GM21390 (cell line): ENCODE results near the gene C1QTNF8.

Source experiments
- ATAC-seq: cut with Tn5 transposase; IDR thresholded peaks from one replicate; pipeline ENCODE4 v1.9.1; 2021; ENCODE audit not compliant: unreplicated experiment

The C1QTNF8 gene

DNA sequence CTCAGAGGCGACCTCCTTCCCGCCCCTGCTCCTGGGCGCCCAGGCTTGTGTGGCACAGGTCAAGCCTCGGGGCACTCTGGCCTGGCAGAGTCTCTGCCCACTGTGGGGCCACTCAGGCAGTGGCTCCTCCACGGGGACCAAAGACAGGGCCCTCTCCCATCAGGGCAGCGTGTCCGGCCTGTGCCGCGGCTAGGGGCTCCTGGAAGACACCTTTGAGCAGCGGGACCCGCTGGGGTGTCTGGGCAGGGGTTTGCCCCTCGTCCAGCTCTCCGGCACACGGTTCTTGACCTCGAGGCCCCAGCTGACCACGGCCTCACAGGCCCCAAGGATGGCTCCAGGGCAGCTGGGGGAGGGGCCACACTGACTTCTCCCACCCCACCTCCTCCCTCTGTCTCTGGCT, 48.2 kb downstream of the C1QTNF8 start:
- ATAC-seq = no peak

DNA sequence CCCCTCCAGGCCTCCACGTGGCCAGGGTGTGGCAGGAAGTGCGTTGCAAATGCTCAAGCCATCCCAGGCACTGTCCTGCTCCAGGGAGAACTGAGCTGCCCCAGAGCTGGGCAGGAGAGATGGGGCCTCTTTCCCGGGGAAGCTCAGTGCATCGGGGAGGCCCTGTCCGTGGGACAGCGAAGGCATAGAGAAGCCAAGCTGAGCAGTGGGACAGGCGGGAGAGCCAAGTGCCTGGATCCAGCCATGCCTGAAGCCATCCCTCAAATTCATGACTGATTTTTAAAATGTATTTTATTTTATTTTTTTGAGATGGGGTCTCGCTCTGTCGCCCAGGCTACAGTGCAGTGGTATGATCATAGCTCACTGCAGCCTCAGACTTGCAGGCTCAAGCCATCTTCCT, 48.9 kb downstream of the C1QTNF8 start:
- ATAC-seq = no peak

DNA sequence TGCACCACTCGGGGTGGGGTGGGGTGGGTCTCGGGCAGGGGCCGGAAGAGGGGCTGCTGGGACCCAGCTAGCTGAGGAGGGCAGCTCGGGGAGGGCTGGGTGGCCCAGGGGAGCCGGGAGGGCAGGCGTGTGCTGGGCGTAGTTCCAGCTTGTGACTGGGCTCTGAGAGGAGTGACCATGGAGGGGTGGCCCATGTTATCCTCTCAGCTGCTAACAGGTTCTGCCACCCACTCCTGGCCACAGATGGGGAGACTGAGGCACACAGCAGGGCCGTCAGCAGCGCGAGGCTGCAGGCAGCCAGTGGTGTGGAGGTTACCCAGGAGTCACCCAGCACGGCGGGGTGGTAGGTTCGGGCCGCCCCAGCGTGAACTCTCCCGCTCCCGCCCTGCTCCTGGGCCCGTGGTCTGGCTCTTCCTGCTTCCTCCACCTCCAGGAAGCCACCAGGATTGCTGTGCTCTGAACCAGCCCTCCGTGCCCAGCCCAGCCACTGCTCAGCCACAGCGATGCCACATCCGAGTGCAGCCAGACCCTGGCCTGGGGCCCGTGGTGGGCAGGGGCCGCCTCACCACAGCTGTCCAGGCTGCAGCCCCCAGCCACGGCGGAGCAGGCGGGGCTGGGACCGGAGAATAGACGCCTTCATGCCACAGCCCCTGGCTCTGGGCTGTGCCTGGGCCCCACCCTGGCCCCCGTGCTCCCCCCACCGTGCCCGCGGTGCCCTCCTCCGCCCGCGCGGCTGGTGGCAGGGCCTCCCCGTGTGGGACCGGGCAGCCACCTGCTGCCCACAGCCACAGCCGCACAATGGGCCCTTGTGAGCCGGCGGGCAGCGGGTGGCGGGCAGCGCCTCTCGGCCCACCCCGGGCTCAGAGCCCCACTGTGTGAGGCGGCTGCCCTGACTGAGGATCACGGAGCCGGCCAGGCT, 49.8 kb downstream of the C1QTNF8 start:
- no peak for ATAC-seq

DNA sequence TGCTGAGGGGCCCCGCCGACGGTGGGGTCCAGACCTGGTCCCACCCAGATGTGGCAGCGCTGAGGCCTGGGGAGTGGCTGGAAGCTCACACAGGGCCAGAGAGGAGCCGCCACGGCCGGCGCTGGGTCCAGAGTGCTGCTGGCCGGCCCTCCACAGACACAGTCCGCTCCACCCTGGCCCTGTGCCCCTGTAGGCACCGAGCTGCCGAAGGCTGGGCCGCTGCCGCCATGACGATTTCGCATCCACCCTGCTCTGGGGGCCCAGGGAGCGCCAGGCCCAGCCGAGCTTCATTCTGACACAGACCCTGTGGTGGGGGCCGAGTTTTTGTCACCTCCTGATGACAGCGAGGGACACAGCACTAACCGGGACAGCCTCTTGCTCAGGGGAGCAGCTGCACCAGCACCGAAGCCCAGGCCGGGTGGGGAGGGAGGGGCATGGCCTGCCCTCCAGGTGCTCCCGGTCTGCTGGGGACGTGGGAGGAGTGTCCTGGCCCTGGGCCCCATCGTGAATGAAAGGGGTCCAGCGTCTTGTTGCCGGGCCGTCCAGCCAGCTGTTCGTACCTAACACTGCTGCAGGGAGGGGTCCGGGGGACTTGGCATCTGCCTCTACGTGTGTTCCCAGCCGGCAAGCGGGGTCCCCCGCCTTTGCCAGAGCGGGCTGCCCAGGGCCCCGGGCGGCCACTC, 50.6 kb downstream of the C1QTNF8 start:
- ATAC-seq = no peak

DNA sequence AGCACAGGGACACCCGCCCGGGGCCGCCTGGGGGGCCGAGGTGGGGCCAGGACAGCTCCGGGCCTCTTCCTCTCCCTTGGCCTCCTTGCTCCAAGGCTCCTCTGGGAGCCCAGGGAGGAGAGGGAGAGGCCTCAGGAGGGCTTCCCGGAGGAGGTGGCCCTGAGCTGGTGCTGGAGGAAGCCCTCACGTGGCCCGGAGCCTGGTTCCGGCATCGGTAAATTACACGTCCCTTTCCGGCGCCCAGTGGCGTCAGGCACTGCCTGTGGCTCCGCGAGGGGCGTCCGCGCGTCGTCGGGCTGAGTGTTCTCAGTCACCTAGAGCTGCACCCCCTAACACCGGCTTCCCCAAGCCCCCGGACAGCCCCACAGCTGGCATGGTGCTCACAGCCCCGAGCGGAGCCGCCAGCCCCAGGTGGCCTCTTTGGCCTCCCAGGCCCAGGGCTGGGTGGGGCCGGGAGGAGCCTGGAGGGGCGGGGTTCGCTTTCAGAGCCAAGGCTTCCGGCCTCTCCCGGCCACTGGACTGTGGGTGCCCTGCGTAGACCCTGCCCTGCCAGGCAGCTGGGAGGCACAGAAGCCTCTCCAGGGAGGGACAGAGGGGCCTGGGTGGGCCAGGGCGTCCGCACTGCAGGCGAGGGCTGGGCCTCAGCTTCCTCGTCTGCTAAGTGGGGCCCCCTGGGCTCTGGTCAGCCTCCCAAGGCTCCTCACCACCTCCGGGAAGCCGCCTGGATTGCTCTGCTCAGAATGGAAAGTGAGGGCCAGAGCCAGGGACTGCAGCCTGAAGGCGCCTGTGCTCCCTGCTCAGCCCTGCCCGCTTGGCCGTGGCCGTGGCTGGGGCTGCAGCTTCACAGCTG, 51.4 kb downstream of the C1QTNF8 start:
- no peak for ATAC-seq

DNA sequence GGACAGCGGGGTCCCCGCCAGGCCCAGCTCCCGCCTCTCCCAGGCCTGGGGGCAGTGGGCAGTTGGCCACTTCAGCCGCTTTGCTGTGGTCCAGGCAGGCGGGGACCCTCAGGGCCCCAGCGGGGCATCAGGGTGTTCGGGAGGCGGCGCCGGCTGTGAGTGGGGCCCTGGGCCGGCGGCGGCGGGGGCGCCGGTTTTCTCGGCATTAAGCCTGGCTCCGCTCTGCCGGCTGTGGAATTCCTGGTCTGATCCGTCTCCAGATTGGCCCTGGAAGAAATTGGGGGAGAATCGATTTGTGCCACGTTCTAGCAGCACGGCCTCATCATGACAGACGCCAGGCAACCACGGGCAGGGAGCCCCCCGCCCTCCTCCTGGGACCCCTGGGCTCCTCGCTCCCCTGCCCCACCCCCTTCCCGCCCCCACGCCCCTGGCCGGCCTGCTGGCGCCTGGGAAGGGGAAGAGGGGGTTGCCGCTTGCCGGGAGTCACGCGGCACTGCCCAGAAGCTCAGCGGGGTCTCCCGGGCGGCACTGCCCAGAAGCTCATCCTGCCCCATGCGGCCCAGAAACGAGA, 52.1 kb downstream of the C1QTNF8 start:
- ATAC-seq = no peak

DNA sequence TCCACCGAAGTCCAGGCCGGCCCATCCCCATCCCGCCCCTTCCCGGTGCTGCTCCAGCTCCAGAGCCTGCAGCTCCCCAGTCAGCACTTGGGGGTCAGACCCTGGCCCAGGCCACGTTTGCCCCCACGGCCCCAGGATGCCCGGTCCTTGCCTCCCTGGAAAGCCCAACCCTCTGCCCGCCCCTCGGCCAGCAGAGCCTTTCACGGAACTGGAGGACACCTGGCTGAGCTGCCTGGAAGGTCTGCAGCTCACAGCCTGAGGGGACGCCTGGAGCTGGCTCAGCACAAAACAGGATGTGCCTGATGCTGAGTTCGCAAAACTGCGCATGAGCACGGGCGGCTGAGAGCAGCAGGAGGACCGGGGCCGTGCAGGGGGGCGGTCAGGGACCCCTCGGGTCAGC, 53.2 kb downstream of the C1QTNF8 start:
- ATAC-seq = no peak

DNA sequence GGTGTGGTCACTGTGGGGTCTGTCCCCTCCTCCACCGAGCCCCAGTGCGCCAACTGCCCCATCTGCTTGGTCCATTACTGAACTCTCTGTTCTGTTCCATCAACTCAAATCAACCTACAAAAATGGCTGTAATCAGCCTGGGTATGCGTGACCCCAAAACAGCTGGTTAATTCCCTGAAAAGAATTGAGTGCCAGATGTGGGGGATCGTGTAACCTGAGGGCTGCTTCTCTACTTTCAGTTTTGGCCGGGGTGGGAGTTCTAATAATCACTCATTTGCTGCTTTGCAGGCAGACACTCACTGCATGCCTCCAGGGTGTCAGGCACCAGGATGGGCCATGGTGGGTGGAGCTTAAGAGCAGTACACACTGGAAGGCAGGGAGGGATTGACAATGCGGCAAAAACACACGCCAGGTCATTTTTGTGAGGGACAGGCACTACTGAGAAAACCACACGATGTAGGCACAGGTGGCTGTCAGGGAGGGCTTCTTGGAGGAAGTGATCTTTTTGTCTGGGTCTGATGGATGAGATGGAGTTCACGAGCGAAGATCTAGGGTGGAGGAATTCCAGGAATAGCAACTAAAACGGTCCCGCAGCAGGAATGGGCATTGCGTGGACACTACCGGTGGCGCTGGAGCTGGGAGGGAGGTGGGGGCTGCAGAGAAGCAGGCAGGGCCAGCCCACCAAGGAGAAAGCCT, 53.8 kb downstream of the C1QTNF8 start:
- ATAC-seq = no peak

DNA sequence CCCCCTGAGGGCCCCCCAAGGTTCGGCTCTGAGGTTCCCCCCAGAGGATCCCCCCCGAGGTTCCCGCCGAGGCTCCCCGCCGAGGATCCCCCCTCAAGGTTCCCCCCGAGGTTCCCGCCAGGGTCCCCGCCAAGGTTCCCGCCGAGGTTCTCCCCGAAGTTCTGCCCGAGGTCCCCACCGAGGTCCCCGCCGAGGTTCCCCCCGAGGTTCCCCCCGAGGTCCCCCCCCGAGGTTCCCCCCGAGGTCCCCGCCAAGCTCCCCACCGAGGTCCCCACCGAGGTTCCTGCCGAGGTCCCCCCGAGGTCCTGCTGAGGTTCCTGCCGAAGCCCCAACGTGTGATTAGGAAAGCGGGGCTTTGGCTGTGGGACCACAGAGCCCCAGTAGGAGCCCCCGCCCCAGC, 55.7 kb downstream of the C1QTNF8 start:
- ATAC-seq = no peak

DNA sequence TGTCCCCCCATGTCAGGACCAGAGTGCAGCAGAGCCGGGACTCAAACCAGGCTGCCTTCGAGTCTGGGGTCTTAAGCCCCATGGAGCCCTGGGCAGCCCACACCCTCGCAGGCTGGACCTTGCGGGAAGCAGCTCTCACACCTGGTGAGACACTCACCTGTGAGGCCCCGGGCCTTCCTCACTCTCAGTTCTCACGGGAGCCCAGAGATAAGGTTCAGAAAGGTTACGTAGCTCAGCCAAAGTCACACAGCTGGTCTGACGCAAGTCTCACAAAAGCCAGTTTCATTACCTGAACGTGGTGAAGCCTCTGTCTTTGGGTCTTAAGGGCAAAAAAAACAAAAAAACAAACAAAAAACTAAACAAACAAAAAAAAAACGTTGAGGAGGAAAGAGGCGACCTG, 56.3 kb downstream of the C1QTNF8 start:
- no peak for ATAC-seq

DNA sequence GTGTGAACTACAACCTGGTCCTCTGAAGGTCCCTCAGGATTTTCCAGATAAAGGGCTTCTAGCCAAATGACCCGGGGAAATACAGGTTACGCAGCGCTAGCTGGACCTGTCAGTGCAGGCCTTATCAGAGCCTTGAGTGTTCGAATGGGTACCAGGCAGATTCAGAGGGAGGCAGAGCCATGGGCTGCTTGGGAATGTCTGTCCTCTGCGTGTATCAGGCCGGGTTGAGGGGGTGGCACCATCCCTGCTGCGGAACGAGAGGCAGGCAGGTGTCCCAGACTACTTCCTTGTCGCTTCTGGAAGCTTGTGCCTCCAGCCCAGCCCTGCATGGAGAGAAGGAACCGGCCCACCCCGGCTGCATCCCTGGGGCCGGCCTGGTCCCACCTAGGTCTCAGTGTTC, 57.1 kb downstream of the C1QTNF8 start:
- no peak for ATAC-seq
